ENCODE measurements around the gene BANF1. TPM values are rescaled to one million over a fixed set of nuclear protein-coding genes. Genes with fewer than 3 reads are reported as not detected.
"Not testable (repeated sequence)": the region's sequence is repeated elsewhere in the genome, so short reads cannot be mapped to it uniquely, and the experiment has no call there.

The BANF1 gene
- total RNA-seq, 4 donors from 2014 or later, result 35.9 to 61.2 (median 43.4) TPM

DNA sequence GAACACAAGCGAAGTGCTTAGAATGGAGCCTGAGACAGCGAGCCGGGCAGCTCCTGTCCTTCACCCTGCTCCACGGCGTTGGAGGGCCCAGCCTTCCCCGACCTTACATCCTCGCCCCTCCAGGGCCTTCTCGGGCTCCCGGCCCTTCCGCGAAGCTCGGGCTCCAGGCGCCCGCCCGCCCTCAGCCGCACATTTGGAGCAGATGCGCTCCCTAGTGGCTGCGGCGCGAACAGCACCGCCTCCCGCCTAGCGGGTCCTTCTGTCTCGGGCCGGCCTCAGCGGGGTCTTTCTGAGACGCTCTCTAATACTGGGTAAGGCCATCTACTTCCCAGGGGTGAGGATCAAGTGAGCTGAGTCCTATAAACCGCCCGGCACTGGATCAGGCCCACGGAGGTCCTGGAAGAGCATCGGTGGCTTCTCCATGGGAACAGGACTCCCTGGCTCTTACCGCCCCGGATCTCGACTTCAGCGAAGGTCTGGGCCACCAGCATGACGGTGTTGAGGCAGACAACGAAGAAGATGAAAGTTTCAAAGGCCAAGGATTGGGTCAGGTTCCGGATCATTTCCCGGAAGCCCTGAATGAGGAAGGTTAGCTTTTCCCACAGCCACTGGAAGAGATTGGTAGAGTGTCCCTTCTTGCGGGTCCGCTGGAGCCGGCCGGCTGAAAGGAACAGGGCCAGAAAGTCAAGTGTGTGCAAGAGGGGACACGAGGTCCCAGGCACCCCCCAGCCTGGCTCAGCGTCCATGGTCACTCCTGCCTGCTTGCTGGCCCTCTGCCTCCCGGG lies 20.3 kb downstream of the BANF1 start:
- H3K4me3 ChIP-seq, result peak overlapping the region in 1 of 2 donors; percentile 24

DNA sequence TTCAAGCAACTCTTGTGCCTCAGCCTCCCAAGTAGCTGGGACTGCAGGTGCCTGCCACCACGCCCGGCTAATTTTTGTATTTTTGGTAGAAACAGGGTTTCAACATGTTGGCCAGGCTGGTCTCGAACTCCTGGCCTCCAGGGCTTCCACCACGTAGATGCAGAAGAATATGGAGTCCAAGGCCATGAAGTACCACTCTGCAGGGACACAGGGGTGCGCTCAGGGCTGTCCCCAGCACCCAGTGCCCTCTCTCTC lies 20.8 kb downstream of the BANF1 start:
- ATAC-seq, H3K36me3 ChIP-seq, H3K27ac ChIP-seq, H3K4me3 ChIP-seq, H3K9me3 ChIP-seq: not testable (repeated sequence)
- Histone ChIP-seq H3K27me3 (peaks cover 13% of the 10 kb centered on the region), H3K4me1 (peaks cover 0 to 13% (median 6%) of the 10 kb centered on the region in 3 donors)
- no CpG with 5 or more reads among the region's 5 CpGs for WGBS, 2 donors (ENCODE audit: low coverage in 1 of 2)

More for the DNA sequence above, 20.3 kb downstream of the BANF1 start:
- Histone ChIP-seq H3K27ac (no peak overlapping the region), H3K36me3 (no peaks in the 10 kb centered on the region), H3K4me1 (peaks cover 0 to 13% (median 6%) of the 10 kb centered on the region in 3 donors), H3K9me3 (no peaks in the 10 kb centered on the region), H3K27me3 (peaks cover 13% of the 10 kb centered on the region)
- no peak for TF ChIP-seq POLR2A (IDR thresholded peaks at IDR 0.05)
- TF ChIP-seq, protein P1, sequence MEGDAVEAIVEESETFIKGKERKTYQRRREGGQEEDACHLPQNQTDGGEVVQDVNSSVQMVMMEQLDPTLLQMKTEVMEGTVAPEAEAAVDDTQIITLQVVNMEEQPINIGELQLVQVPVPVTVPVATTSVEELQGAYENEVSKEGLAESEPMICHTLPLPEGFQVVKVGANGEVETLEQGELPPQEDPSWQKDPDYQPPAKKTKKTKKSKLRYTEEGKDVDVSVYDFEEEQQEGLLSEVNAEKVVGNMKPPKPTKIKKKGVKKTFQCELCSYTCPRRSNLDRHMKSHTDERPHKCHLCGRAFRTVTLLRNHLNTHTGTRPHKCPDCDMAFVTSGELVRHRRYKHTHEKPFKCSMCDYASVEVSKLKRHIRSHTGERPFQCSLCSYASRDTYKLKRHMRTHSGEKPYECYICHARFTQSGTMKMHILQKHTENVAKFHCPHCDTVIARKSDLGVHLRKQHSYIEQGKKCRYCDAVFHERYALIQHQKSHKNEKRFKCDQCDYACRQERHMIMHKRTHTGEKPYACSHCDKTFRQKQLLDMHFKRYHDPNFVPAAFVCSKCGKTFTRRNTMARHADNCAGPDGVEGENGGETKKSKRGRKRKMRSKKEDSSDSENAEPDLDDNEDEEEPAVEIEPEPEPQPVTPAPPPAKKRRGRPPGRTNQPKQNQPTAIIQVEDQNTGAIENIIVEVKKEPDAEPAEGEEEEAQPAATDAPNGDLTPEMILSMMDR (IDR thresholded peaks at IDR 0.05), result peak in 3 of 4 experiments; percentile 89 to 97 (median 90)
- peak; percentile 86 for ATAC-seq
- WGBS, 2 donors (ENCODE audit: low coverage in 1 of 2), result 0 to 35% methylated on average over 2 to 10 of the region's 46 CpGs

DNA sequence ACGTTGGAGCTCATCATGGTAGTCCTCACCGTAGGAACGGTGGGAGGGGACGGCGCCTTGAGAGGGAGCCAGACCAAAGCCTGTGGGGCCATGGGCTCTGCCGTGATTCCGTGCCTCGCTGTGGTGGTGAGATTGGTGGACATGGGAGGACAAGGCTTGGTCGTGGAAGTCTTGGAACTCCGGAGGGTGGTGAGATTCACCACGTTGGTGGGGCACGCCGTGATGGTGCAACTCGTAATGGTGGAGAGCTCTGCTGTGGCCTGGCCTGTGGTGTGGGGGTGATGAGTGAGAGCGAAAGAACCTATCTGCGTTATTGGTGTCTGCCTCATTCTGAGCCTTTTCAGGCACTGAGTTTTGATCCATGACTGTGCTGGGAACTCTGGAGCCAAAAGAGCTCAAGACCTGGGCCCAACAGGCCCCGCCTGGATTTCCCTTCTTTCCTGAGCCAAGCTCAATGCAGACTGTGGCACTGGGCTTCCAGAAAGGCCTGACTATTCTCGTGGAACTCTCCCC lies 23.8 kb downstream of the BANF1 start, which contains the start of gene CATSPER1:
Gene CATSPER1 (minus strand): TSS at position 463 of the 513 bp plus-strand sequence. CDS start 100 bp downstream, at position 363.
- no peak within 1 kb of the TSS for H3K27ac ChIP-seq
- H3K4me3 ChIP-seq, result no peak within 1 kb of the TSS
- no peak for ATAC-seq
- peaks cover 9% of the 10 kb centered on the region for H3K27me3 ChIP-seq
- H3K36me3 ChIP-seq, result no peaks in the 10 kb centered on the region
- 79 to 94% methylated on average over 7 to 10 of the region's 18 CpGs for WGBS, 2 donors (ENCODE audit: low coverage in 1 of 2)
- H3K9me3 ChIP-seq, result no peaks in the 10 kb centered on the region
- peaks cover 0 to 13% (median 6%) of the 10 kb centered on the region in 3 donors for H3K4me1 ChIP-seq
- TF ChIP-seq, protein P1 (IDR thresholded peaks at IDR 0.05), result no peak
- no peak for TF ChIP-seq POLR2AphosphoS5 (IDR thresholded peaks at IDR 0.05)
- TF ChIP-seq EP300 (IDR thresholded peaks at IDR 0.05), result no peak

DNA sequence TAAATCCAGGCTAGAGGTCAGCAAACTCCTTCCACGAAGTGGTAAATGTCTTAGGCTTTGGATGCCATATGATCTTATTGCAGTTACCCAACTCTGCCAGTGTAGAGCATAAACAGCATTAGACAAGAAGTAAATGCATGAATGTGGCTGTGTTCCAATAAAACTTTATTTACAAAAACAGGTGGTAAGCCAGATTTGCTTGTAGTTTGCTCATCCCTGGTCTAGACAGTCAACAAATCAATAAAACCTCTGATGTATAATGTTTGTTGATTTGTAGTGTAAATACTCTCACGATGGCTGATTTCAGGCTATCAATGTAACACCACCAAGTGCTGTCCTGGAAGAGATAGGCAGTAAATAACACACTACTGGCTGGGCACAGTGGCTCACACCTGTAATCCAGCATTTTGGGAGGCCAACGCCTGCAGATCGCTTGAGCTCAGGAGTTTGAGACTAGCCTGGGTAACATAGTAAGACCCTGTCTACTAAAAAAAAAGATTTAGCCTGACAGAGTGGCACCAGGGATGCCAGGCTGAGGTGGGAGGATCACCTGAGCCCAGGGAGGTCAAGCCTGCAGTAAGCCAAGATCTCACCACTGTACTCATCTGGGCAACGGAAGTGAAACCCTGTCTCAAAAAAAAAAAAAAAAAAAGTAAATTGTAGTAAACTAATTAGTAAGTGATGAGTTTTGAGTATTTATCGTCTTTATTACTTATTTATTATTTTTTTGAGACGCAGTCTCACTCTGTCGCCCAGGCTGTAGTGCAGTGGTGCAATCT lies 30.8 kb downstream of the BANF1 start:
- Histone ChIP-seq H3K27me3 (peaks cover 20% of the 10 kb centered on the region), H3K4me3 (no peak overlapping the region), H3K36me3 (no peaks in the 10 kb centered on the region), H3K4me1 (no peaks in the 10 kb centered on the region), H3K27ac (no peak overlapping the region), H3K9me3 (no peaks in the 10 kb centered on the region)
- TF ChIP-seq POLR2A (IDR thresholded peaks at IDR 0.05), result no peak
- TF ChIP-seq, protein P1 (IDR thresholded peaks at IDR 0.05), result no peak
- TF ChIP-seq POLR2AphosphoS5 (IDR thresholded peaks at IDR 0.05), result no peak
- TF ChIP-seq EP300 (IDR thresholded peaks at IDR 0.05), result no peak
- ATAC-seq, result no peak
- WGBS, 2 donors (ENCODE audit: low coverage in 1 of 2), result 75 to 90% methylated on average over 7 of the region's 8 CpGs

DNA sequence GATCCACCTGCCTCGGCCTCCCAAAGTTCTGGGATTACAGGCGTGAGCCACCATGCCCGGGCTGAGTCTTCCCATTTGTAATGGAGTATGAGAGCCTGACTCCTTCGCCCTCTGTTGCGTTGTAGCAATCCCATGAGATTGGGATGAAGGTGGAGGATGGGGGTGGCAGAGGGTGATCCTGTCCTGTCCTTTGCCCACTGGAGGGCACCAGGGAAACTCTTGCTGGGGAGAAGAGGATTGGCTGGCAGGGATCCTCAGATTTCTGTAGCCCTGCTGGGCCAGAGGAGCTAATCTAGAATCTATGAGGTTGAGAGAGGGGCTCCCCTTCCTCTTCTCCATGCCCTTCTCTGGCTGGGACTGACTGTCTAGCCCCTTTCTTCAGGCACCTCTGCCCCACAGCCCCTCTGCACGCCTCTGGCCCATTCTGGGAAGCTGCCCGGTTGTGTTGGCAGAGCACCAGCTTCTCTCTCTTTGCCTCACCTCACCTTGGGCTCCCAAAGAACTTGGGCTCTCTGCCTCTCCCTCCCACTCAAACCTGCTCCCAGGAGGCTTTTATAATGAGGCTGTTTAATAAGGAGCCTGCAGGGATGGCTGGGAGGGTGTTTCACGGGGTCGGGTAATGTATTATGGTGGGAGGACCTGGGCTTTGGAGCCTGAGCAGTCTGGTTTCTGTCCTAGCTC lies 33.5 kb downstream of the BANF1 start:
- no peaks in the 10 kb centered on the region for H3K9me3 ChIP-seq
- ATAC-seq, result no peak
- H3K27ac ChIP-seq, result no peak overlapping the region
- TF ChIP-seq, protein P1 (IDR thresholded peaks at IDR 0.05), result no peak
- TF ChIP-seq EP300 (IDR thresholded peaks at IDR 0.05) (no peak), POLR2A (IDR thresholded peaks at IDR 0.05) (no peak), POLR2AphosphoS5 (IDR thresholded peaks at IDR 0.05) (no peak)
- no peaks in the 10 kb centered on the region for H3K36me3 ChIP-seq
- WGBS, 2 donors (ENCODE audit: low coverage in 1 of 2), result 40 to 100% methylated on average over 1 to 3 of the region's 9 CpGs
- no peaks in the 10 kb centered on the region for H3K4me1 ChIP-seq
- no peak overlapping the region for H3K4me3 ChIP-seq
- H3K27me3 ChIP-seq, result peaks cover 24% of the 10 kb centered on the region

All from gastroesophageal sphincter (tissue), 4 donors.